Retina (tissue), 1 donor: ENCODE data around the gene SNRPA.
"Not testable (repeated sequence)": the region's sequence is repeated elsewhere in the genome, so short reads cannot be mapped to it uniquely, and the experiment has no call there.

ENCODE experiments used
- DNase-seq: peaks from one replicate; pipeline ENCODE4 v3.0.0-alpha.2; 2016

SNRPA gene

GRCh38 chr19:40747536-40747935, 3.5 kb upstream of the SNRPA start:
- DNase-seq: no peak

- DNase-seq: peak; percentile 100
Measured at GRCh38 chr19:40750058-40750873, 737 bp upstream of the SNRPA start, which contains the start of gene ACTMAP. TSS of gene ACTMAP (minus strand) at chr19:40750477. CDS start at chr19:40749803, 674 bp downstream.

DNA sequence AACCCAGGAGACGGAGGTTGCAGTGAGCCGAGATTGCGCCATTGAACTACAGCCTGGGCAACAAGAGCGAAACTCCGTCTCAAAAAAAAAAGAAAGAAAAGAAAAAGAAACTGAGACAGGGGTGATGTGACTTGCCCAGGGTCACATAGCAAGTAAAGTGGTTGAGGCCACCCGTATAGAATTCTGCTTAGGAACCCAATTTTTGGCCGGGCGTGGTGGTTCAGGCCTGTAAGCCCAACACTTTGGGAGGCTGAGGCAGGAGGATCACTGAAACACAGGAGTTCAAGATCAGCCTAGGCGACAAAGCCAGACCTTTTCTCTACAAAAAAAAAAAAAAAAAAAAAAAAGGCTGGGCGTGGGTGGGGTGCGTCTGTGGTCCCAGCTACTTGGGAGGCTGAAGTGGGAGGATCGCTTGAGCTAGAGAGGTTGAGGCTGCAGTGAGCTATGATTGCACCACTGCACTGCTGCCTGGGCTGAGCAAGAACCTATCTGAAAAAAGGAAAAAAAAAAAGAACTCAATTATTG, 1.3 kb downstream of the SNRPA start:
- no peak for DNase-seq

GRCh38 chr19:40754611-40755247, 3.7 kb downstream of the SNRPA start:
- DNase-seq: no peak

- no peak for DNase-seq
Measured at GRCh38 chr19:40755248-40755624, 4.2 kb downstream of the SNRPA start.

DNA sequence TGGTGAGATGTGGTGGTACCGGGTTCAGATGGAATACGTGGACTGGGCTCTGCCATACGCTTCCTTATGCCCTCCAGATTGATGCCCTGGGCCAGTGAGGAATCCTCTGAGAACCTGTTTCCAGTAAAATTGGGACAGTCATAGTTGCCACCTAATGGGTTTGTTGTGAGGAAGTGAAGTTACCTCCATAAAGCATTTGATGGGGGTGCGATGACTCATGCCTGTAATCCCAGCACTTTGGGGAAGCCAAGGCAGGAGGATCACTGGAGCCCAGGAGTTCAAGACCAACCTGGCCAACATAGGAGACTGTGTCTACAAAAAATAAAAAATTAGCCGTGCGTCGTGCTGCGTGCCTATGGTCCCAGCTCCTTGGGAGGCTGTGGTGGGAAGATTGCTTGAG, 4.8 kb downstream of the SNRPA start:
- no peak for DNase-seq

DNA sequence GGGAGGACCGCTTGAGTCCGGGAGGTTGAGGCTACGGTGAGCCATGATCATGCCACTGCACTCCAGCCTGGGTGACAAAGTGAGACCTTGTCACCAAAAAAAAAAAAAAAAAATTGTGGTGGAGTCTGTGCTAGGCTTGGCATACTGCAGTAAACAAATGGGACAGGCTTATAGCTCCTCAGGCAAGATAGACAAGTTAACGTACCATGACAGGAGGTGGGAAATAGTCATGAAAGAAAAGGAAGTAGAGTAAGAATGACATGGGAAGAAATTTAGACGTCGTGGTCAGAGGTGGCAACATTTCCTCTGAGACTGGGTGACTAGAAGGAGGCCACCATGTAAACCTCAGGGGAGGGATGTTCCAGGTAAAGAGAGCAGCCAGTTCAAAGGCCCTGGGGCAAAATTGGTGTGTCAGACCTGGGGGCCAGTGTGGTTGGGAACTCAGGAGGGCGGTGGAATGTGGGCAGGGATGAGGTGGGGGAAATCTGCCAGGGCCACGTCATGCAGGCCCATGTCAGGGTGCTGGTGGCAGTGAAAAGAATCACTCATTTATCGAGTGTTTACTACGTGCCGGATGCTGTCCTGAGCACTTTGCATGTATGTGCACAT, 5.6 kb downstream of the SNRPA start:
- DNase-seq: no peak

DNA sequence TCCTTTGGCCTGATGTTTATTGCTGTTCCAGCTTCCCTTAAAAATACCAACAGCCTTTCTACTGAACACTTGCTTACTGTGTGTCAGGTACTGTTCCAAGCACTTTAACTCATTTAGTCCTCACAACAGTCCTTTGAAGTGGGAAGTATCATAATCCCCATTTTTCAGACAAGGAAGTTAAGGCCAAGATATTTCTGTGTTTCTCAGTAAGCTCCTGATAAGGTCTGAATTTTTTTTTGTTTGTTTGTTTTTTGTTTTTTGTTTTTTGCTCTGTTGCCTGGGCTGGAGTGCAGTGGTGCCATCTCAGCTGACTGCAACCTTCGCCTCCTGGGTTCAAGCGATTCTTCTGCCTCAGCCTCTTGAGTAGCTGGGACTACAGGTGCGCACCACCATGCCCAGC, 7.5 kb downstream of the SNRPA start:
- DNase-seq: no peak

DNA sequence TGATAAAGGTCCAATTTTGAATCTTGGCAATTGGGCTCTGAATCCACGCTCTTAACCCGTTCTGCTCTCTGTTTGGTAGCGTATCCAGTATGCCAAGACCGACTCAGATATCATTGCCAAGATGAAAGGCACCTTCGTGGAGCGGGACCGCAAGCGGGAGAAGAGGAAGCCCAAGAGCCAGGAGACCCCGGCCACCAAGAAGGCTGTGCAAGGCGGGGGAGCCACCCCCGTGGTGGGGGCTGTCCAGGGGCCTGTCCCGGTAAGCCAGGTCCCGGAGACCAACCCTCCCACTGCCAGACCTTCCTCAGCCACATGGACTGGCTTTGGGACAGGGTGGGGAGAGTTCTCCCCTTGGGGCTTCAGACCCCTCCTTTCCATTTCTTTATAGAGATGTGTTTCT, 8.3 kb downstream of the SNRPA start:
- no peak for DNase-seq

- no peak for DNase-seq
Measured at GRCh38 chr19:40762754-40763470, 11.9 kb downstream of the SNRPA start.

GRCh38 chr19:40763526-40763925, 12.5 kb downstream of the SNRPA start:
- DNase-seq: no peak

GRCh38 chr19:40763963-40764362, 13.0 kb downstream of the SNRPA start:
- no peak for DNase-seq

DNA sequence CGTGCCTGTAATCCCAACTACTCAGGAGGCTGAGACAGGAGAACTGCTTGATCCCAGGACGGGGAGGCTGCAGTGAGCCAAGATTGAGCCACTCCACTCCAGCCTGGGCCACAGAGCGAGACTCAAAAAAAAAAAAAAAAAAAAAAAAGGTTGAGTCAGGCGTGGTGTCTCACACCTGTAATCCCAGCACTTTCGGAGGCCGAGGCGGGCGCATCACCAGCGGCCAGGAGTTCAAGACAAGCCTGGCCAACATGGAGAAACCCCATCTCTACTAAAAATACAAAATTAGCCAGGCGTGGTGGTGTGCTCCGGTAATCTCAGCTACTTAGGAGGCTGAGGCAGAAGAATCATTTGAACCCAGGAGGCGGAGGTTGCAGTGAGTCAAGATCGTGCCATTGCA, 15.4 kb downstream of the SNRPA start:
- not testable (repeated sequence) for DNase-seq

- no peak for DNase-seq
Measured at GRCh38 chr19:40768869-40769268, 17.9 kb downstream of the SNRPA start.

GRCh38 chr19:40771101-40771862, 20.3 kb downstream of the SNRPA start:
- DNase-seq: not testable (repeated sequence)

DNA sequence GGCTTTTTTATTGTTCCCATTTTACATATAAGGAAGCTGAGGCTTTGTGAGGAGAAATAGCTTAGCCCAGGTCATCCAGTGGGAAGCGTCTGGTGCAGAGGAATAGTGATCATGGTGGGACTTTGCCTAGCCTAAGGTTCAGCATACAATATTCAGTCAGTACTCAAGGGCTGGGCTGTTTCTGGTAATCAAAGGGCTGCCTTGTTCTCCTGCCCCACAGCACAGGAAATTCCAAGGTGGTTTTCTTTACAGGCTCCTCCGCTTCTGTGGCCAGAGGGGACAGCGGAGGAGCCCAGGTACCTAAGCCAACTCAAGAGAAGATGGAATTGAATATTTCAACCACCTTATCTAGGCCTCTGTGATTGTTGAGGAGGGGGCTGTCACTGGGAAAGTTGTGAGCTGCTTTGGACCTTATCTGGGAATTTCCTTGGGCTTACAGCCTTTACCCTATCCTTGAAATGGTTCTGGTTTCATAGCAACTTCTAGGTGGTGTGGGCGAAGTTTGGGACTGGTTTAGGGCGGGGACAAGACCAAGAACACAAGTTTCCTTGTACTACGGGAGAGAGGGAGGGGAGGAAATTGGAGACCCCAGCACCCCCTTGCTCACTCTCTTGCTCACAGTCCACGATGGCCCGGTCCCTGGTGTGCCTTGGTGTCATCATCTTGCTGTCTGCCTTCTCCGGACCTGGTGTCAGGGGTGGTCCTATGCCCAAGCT, 24.1 kb downstream of the SNRPA start, which contains the start of gene MIA:
TSS of gene MIA (plus strand) at position 606 of the 716 bp plus-strand sequence. CDS start at position 628, 22 bp downstream.
- no peak for DNase-seq

DNA sequence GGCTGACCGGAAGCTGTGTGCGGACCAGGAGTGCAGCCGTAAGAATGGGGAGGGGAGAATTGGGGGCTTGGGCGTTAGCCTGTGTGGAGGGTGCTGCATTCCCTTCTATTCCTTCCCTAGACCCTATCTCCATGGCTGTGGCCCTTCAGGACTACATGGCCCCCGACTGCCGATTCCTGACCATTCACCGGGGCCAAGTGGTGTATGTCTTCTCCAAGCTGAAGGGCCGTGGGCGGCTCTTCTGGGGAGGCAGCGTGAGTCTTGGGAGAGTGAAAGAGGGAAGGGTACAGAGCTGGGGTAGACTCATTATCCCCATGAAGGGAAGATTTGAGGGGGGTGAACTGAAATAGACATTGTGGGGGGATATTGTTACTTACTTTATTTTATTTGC, 24.6 kb downstream of the SNRPA start:
- no peak for DNase-seq

- no peak for DNase-seq
Measured at GRCh38 chr19:40776364-40776763, 25.4 kb downstream of the SNRPA start.

GRCh38 chr19:40776932-40777644, 26.1 kb downstream of the SNRPA start:
- peak; percentile 95 for DNase-seq

- no peak for DNase-seq
Measured at GRCh38 chr19:40777645-40777936, 26.6 kb downstream of the SNRPA start.
